K562 (cell line): Measurements from ENCODE around the gene ZBTB16. TPM values are rescaled to one million over a fixed set of nuclear protein-coding genes. Genes with fewer than 3 reads are reported as not detected.

ENCODE experiments used
- ATAC-seq: fragments of 200-7000 bp; cut with Tn5 transposase; 3 replicates; pipeline ENCODE4 v1.9.1; 2020; ENCODE audit warnings: moderate library complexity
- BruUV-seq: library from RNA; stranded (reverse); fragments of 400-500 nt; replicated peaks from 2 replicates; lab custom pipeline; 2021; lab: Mats Ljungman, UMichigan
- CTCF ChIA-PET: fragments of 300-600 bp; formaldehyde crosslinking; extraction: SDS; loops from one replicate; lab custom pipeline; 2021; ENCODE audit warnings: low intra/inter-chr PET ratio; lab: Yijun Ruan, JAX
- POLR2A ChIA-PET: fragments of 300-600, 350-650 bp; sonication (Branson Sonifier 250); formaldehyde crosslinking; extraction: SDS; loops from one replicate; lab custom pipeline; 2021; ENCODE audit warnings: antibody characterized with exemption, inconsistent platforms; lab: Yijun Ruan, JAX
- DNase-seq, 4 experiments: peaks; one replicate each; pipeline versions ENCODE4 v3.0.0 to v3.0.0-alpha.2; 2011 to 2018; ENCODE audit warnings: low spot score in 3 of 4, mixed read lengths in 3 of 4; ENCODE audit errors: extremely low read depth in 1 of 4
- FAIRE-seq: peaks from 2 replicates; lab custom pipeline; 2011; peaks lifted over from hg19 to GRCh38; lab: Jason Lieb, UNC
- H2AFZ ChIP-seq: 2 replicates; pipeline ENCODE4 v1.6.0; 2011; ENCODE audit warnings: low read depth, low read length, control low read depth, inconsistent platforms
- H3K27ac ChIP-seq: fragments of 200-600 bp; 3 replicates; pipeline ENCODE4 v1.8.0; 2011; ENCODE audit warnings: low read depth, mild to moderate bottlenecking, control low read depth, inconsistent platforms, low read length, moderate library complexity, mixed read lengths; ENCODE audit errors: extremely low read depth
- H3K27me3 ChIP-seq, 2 experiments: fragments of 300-600 bp in 1 of 2; 2 replicates in 1 of 2; 3 replicates in 1 of 2; pipeline versions ENCODE4 v1.6.0 to v1.8.0; 2011; ENCODE audit warnings: inconsistent platforms in 2 of 2, low read length in 2 of 2, mild to moderate bottlenecking in 1 of 2, mixed read lengths in 1 of 2, moderate library complexity in 1 of 2; ENCODE audit not compliant: control insufficient read depth in 2 of 2, insufficient read depth in 2 of 2
- H3K36me3 ChIP-seq: fragments of 300-600 bp; 3 replicates; pipeline ENCODE4 v1.8.0; 2011; ENCODE audit warnings: mild to moderate bottlenecking, low read length, inconsistent platforms; ENCODE audit not compliant: control insufficient read depth, insufficient read depth
- H3K4me1 ChIP-seq, 2 experiments: fragments of 200-600 bp in 1 of 2; replicated peaks in 1 of 2; 2 replicates in 1 of 2; 3 replicates in 1 of 2; pipeline versions ENCODE4 v1.5.1 to v1.8.0; 2011; ENCODE audit warnings: inconsistent platforms in 2 of 2, low read length in 2 of 2, mild to moderate bottlenecking in 1 of 2, mixed read lengths in 1 of 2, moderate library complexity in 1 of 2; ENCODE audit not compliant: control insufficient read depth in 2 of 2, insufficient read depth in 2 of 2
- H3K4me2 ChIP-seq: 2 replicates; pipeline ENCODE4 v1.6.1; 2011; ENCODE audit warnings: low read length, control low read depth, inconsistent platforms, mixed read lengths; ENCODE audit not compliant: insufficient read depth
- H3K4me3 ChIP-seq: fragments of 200-600 bp; sonication (generic), shearing (Covaris generic); 2 replicates; pipeline ENCODE4 v1.5.1; 2016; ENCODE audit warnings: control low read depth, inconsistent platforms
- H3K79me2 ChIP-seq: fragments of 200-600 bp; 3 replicates; pipeline ENCODE4 v1.8.0; 2011; ENCODE audit warnings: low read length, inconsistent platforms; ENCODE audit not compliant: control insufficient read depth, insufficient read depth
- H3K9ac ChIP-seq, 2 experiments: 2 replicates each; pipeline versions ENCODE4 v1.6.0 to v1.6.1; 2011; ENCODE audit warnings: low read depth in 2 of 2, low read length in 2 of 2, control low read depth in 1 of 2, inconsistent platforms in 1 of 2, mild to moderate bottlenecking in 1 of 2, mixed read lengths in 1 of 2; ENCODE audit not compliant: insufficient read depth in 1 of 2
- H3K9me1 ChIP-seq: one replicate; pipeline ENCODE4 v1.6.0; 2011; ENCODE audit warnings: inconsistent platforms, mild to moderate bottlenecking, low read length, moderate library complexity; ENCODE audit not compliant: control insufficient read depth, insufficient read depth
- H3K9me3 ChIP-seq: replicated peaks from 2 replicates; pipeline ENCODE4 v1.5.1; 2011; ENCODE audit warnings: low read depth, low read length, inconsistent platforms; ENCODE audit not compliant: control insufficient read depth, insufficient read depth
- H4K20me1 ChIP-seq: replicated peaks from 2 replicates; pipeline ENCODE4 v1.6.1; 2011; ENCODE audit warnings: low read length, inconsistent platforms, mixed read lengths; ENCODE audit not compliant: control insufficient read depth, insufficient read depth
- ETV1 ChIP-seq: fragments of 450-650 bp; conservative IDR thresholded peaks from 2 replicates; pipeline ENCODE4 v1.6.1; 2016; ENCODE audit warnings: missing genetic modification characterization, control low read depth, low read depth, missing compliant biosample characterization
- KAT7 ChIP-seq: sonication (generic); formaldehyde crosslinking; IDR thresholded peaks from 2 replicates; pipeline ENCODE4 v1.8.0; 2022; ENCODE audit warnings: missing genetic modification reagents, mild to moderate bottlenecking, borderline replicate concordance
- MTF1 ChIP-seq: fragments of 250-450 bp; sonication (Bioruptor Pico); IDR thresholded peaks from 2 replicates; pipeline ENCODE4 v1.9.0; 2021; ENCODE audit warnings: moderate library complexity, mild to moderate bottlenecking, inconsistent platforms, borderline replicate concordance
- PURB ChIP-seq: sonication (generic); formaldehyde crosslinking; IDR thresholded peaks from 2 replicates; pipeline ENCODE4 v1.9.0; 2021; ENCODE audit warnings: low read depth, mild to moderate bottlenecking, missing genetic modification reagents
- SMC3 ChIP-seq: conservative IDR thresholded peaks from 2 replicates; pipeline ENCODE4 v1.6.1; 2011; ENCODE audit warnings: low read depth, low read length, improper control_type of control experiment; ENCODE audit not compliant: insufficient read depth
- TAF15 ChIP-seq: fragments of 200-400 bp; formaldehyde crosslinking; IDR thresholded peaks from 2 replicates; pipeline ENCODE4 v1.6.1; 2017; ENCODE audit warnings: mild to moderate bottlenecking, low read depth, low read length, moderate library complexity
- ZNF224 ChIP-seq: sonication (generic); formaldehyde crosslinking; IDR thresholded peaks from 2 replicates; pipeline ENCODE4 v1.8.0; 2022; ENCODE audit warnings: mild to moderate bottlenecking, missing genetic modification reagents
- WGBS: fragments of 100-300 bp; shearing (Covaris generic); methylation state at CpG from one replicate; pipeline ENCODE4 v1.1.6; 2016; ENCODE audit warnings: low coverage, mixed read lengths; ENCODE audit not compliant: insufficient coverage; ENCODE audit errors: missing lambda C conversion rate; 5-methylcytosine and 5-hydroxymethylcytosine counted together
- in situ Hi-C: fragments of 300-500 bp; cut with MboI; formaldehyde crosslinking; loops from 4 replicates; pipeline ENCODE4 v1.15.0; 2018; ENCODE audit warnings: inconsistent platforms, mixed read lengths
- intact Hi-C: fragments of 100-400 bp; cut with micrococcal nuclease; formaldehyde crosslinking; loops from 2 replicates; pipeline ENCODE4 v1.14.2; 2022
- polyA plus RNA-seq, 8 experiments: library from polyadenylated mRNA; depleted of rRNA in 4 of 8; stranded (reverse) in 5 of 8; unstranded in 3 of 8; fragments of >200 nt; fragmentation: Nextera tagmentation in 2 of 8; fragmentation: Illumina TruSeq in 1 of 8; extraction: Ambion mirVana in 2 of 8; extraction: Trizol in 1 of 8; gene quantifications; 2 replicates each; pipeline versions ENCODE4 v1.2.1 to v1.2.3, GENCODE V29; 2011 to 2014; ENCODE audit warnings: inconsistent platforms in 1 of 8, missing spikeins in 1 of 8
- total RNA-seq, 7 experiments: library from RNA; depleted of rRNA in 6 of 7; stranded (reverse); fragments of >200 nt in 6 of 7; fragmentation: Illumina TruSeq in 2 of 7; extraction: Trizol in 2 of 7; gene quantifications; 2 replicates each; pipeline versions ENCODE4 v1.2.1 to v1.2.3, GENCODE V29; 2011 to 2021; ENCODE audit warnings: low replicate concordance in 1 of 7
- TF ChIP-seq, protein P1 (sequence below), 2 experiments: fragments of 450-650 bp in 1 of 2; sonication (generic) in 1 of 2; formaldehyde crosslinking in 1 of 2; IDR thresholded peaks in 1 of 2; conservative IDR thresholded peaks in 1 of 2; 2 replicates each; pipeline versions ENCODE4 v1.6.1 to v1.8.1; 2016 to 2023; ENCODE audit warnings: mild to moderate bottlenecking in 2 of 2, moderate library complexity in 2 of 2, inconsistent platforms in 1 of 2, missing genetic modification reagents in 1 of 2
- TF ChIP-seq, protein P2 (sequence below), 2 experiments: IDR thresholded peaks in 1 of 2; conservative IDR thresholded peaks in 1 of 2; 2 replicates each; pipeline ENCODE4 v1.6.1; 2016; ENCODE audit warnings: low read depth in 2 of 2, mild to moderate bottlenecking in 1 of 2, missing compliant biosample characterization in 1 of 2, missing genetic modification characterization in 1 of 2, moderate library complexity in 1 of 2
- TF ChIP-seq, protein P3 (sequence below): sonication (generic); formaldehyde crosslinking; IDR thresholded peaks from 2 replicates; pipeline ENCODE4 v1.8.0; 2023; ENCODE audit warnings: mild to moderate bottlenecking, missing genetic modification reagents

The ZBTB16 gene
- total and polyA plus RNA-seq, 9 of the 15 experiments (the other 6 are each of a cell fraction or from before 2014, with no cell fraction given), result 0.06 to 0.40 (median 0.24) TPM; not detected in 4

DNA sequence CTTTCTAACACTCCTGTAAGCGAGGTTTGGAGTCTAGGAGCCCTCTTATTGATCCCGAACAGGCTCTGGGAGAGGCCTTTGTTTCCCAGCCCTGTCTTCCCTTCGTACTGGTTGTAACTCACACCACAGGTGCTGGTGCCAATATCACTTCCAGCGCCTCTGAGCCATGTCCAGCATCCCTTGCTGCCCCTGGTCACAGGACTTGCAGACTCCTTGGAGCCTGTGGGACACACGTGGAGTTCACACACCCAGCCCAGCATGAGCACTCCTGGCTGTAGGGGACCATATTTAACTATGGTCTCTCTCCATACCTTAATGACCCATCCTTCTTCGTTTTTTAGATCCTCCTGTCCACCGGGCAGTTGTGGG is 2.2 kb downstream of the ZBTB16 start (continued):
- no peak for TF ChIP-seq TAF15
- TF ChIP-seq MTF1, result no peak

DNA sequence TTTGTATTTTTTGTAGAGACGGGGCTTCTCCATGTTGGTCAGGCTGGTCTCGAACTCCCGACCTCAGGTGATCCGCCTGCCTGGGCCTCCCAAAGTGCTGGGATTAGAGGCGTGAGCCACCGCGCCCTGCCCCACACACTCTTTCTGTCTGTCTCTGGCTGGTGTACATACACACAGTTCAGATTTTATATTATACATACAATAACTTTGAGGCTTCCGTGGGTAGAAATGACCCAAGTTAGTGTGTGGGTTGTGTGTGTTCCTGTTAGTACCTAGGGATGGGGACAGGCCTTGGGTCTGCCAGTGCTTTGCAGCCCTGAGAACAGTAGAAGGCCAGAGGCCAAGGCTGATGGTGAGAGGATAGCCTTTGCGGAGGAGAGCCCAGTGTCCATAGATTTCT is 2.8 kb downstream of the ZBTB16 start:
- DNase-seq, result no peak
- Histone ChIP-seq H3K27me3 (peaks cover 72 to 91% of the 10 kb centered on the region in 2 experiments), H3K27ac (no peak overlapping the region), H3K9ac (no peak overlapping the region), H3K4me1 (peaks cover 0 to 24% of the 10 kb centered on the region in 2 experiments; a peak in 3 of 5 replicates), H3K4me3 (no peak overlapping the region), H2AFZ (no peak overlapping the region), H3K4me2 (no peak overlapping the region), H3K79me2 (no peaks in the 10 kb centered on the region), H3K36me3 (no peaks in the 10 kb centered on the region), H3K9me3 (no peaks in the 10 kb centered on the region), H4K20me1 (peaks cover 9% of the 10 kb centered on the region; the same call in 1 of the 2 replicates), H3K9me1 (no peaks in the 10 kb centered on the region)
- no peak for FAIRE-seq
- in situ Hi-C loops, result no loop called here
- no peak for ATAC-seq
- ChIA-PET POLR2A (no interaction called here), CTCF (no interaction called here)
- WGBS, result 38% methylated on average over 7 of the region's 9 CpGs
- BruUV-seq, result no TSS peak
- intact Hi-C loops, result no loop called here
- TF ChIP-seq, protein P1, sequence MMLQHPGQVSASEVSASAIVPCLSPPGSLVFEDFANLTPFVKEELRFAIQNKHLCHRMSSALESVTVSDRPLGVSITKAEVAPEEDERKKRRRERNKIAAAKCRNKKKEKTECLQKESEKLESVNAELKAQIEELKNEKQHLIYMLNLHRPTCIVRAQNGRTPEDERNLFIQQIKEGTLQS (IDR thresholded peaks at IDR 0.05), result no peak
- TF ChIP-seq, protein P1 (CRISPR knock-in tag; conservative IDR thresholded peaks at IDR 0.05), result no peak
- TF ChIP-seq, protein P2, sequence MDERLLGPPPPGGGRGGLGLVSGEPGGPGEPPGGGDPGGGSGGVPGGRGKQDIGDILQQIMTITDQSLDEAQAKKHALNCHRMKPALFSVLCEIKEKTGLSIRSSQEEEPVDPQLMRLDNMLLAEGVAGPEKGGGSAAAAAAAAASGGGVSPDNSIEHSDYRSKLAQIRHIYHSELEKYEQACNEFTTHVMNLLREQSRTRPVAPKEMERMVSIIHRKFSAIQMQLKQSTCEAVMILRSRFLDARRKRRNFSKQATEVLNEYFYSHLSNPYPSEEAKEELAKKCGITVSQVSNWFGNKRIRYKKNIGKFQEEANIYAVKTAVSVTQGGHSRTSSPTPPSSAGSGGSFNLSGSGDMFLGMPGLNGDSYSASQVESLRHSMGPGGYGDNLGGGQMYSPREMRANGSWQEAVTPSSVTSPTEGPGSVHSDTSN (CRISPR knock-in tag; IDR thresholded peaks at IDR 0.05; ENCODE audit: low read depth), result no peak
- TF ChIP-seq, protein P2 (tag; conservative IDR thresholded peaks at IDR 0.05; ENCODE audit: low read depth), result no peak
- TF ChIP-seq SMC3, result no peak
- no peak for TF ChIP-seq PURB (CRISPR knock-in tag)
- no peak for TF ChIP-seq ZNF224 (CRISPR knock-in tag)
- TF ChIP-seq, protein P3, sequence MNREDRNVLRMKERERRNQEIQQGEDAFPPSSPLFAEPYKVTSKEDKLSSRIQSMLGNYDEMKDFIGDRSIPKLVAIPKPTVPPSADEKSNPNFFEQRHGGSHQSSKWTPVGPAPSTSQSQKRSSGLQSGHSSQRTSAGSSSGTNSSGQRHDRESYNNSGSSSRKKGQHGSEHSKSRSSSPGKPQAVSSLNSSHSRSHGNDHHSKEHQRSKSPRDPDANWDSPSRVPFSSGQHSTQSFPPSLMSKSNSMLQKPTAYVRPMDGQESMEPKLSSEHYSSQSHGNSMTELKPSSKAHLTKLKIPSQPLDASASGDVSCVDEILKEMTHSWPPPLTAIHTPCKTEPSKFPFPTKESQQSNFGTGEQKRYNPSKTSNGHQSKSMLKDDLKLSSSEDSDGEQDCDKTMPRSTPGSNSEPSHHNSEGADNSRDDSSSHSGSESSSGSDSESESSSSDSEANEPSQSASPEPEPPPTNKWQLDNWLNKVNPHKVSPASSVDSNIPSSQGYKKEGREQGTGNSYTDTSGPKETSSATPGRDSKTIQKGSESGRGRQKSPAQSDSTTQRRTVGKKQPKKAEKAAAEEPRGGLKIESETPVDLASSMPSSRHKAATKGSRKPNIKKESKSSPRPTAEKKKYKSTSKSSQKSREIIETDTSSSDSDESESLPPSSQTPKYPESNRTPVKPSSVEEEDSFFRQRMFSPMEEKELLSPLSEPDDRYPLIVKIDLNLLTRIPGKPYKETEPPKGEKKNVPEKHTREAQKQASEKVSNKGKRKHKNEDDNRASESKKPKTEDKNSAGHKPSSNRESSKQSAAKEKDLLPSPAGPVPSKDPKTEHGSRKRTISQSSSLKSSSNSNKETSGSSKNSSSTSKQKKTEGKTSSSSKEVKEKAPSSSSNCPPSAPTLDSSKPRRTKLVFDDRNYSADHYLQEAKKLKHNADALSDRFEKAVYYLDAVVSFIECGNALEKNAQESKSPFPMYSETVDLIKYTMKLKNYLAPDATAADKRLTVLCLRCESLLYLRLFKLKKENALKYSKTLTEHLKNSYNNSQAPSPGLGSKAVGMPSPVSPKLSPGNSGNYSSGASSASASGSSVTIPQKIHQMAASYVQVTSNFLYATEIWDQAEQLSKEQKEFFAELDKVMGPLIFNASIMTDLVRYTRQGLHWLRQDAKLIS (CRISPR knock-in tag), result no peak
- no peak for TF ChIP-seq KAT7 (CRISPR knock-in tag)
- TF ChIP-seq ETV1, result no peak
